Measurements from ENCODE around the gene DNAH2. TPM values are rescaled to one million over a fixed set of nuclear protein-coding genes. Genes with fewer than 3 reads are reported as not detected.

Gene DNAH2
- total and polyA plus RNA-seq, 2 experiments from 2014 or later: 0.77 to 2.1 TPM

DNA sequence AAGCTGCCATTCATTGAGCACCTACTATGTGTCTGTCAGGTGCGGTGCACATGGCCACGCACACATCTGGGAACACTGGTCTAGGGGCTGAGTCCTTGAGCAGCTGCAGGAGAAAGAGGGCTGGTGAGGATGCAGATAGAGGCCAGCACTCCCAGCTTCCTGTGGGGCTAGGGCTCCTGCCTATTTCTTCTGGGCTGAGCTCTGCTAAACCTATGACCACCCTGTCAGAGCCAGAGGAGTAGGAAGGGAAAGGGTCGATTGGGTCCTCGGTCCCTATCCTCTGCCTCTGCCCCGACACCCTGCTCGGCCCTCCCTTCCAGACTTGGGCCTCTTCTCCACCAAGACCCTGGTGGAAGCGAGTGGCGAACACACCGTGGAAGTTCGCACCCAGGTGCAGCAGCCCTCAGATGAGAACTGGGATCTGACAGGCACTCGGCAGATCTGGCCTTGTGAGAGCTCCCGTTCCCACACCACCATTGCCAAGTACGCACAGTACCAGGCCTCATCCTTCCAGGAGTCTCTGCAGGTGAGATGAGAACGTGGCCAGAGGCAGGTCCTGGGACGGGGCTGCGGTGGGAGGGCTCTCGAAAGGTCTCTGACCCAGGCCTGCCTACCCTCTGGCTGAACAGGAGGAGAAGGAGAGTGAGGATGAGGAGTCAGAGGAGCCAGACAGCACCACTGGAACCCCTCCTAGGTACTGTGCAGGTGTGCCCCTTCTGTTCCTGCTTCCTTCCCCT is 133.3 kb downstream of the DNAH2 start:
- Histone ChIP-seq H3K27me3 (no peaks in the 10 kb centered on the region), H3K27ac (no peak overlapping the region), H3K36me3 (replicated peaks; ENCODE audit: insufficient read depth, low read depth) (no peaks in the 10 kb centered on the region), H2AFZ (no peak overlapping the region), H3K9me3 (ENCODE audit: low read depth) (no peaks in the 10 kb centered on the region), H3K4me2 (no peak overlapping the region), H3K4me1 (ENCODE audit: insufficient read depth) (peaks cover 16% of the 10 kb centered on the region), H3K9me2 (replicated peaks; ENCODE audit: insufficient read depth) (no peaks in the 10 kb centered on the region), H3K4me3 (no peak overlapping the region), H4K20me1 (ENCODE audit: insufficient read depth, poor library complexity, severe bottlenecking) (peaks cover 62% of the 10 kb centered on the region), H3K79me2 (peaks cover 47% of the 10 kb centered on the region)
- no peak for TF ChIP-seq EZH2phosphoT487 (IDR thresholded peaks at IDR 0.05; ENCODE audit: low read depth, severe bottlenecking, unreplicated experiment)
- TF ChIP-seq, protein P1, sequence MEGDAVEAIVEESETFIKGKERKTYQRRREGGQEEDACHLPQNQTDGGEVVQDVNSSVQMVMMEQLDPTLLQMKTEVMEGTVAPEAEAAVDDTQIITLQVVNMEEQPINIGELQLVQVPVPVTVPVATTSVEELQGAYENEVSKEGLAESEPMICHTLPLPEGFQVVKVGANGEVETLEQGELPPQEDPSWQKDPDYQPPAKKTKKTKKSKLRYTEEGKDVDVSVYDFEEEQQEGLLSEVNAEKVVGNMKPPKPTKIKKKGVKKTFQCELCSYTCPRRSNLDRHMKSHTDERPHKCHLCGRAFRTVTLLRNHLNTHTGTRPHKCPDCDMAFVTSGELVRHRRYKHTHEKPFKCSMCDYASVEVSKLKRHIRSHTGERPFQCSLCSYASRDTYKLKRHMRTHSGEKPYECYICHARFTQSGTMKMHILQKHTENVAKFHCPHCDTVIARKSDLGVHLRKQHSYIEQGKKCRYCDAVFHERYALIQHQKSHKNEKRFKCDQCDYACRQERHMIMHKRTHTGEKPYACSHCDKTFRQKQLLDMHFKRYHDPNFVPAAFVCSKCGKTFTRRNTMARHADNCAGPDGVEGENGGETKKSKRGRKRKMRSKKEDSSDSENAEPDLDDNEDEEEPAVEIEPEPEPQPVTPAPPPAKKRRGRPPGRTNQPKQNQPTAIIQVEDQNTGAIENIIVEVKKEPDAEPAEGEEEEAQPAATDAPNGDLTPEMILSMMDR (IDR thresholded peaks at IDR 0.05; ENCODE audit: poor library complexity): no peak
- TF ChIP-seq EZH2 (IDR thresholded peaks at IDR 0.05; ENCODE audit: borderline replicate concordance): no peak
- no peak for DNase-seq (ENCODE audit: low spot score)
- WGBS (ENCODE audit: low lambda C conversion rate, missing lambda C conversion rate): 94% methylated on average over 17 of the region's 17 CpGs

DNA sequence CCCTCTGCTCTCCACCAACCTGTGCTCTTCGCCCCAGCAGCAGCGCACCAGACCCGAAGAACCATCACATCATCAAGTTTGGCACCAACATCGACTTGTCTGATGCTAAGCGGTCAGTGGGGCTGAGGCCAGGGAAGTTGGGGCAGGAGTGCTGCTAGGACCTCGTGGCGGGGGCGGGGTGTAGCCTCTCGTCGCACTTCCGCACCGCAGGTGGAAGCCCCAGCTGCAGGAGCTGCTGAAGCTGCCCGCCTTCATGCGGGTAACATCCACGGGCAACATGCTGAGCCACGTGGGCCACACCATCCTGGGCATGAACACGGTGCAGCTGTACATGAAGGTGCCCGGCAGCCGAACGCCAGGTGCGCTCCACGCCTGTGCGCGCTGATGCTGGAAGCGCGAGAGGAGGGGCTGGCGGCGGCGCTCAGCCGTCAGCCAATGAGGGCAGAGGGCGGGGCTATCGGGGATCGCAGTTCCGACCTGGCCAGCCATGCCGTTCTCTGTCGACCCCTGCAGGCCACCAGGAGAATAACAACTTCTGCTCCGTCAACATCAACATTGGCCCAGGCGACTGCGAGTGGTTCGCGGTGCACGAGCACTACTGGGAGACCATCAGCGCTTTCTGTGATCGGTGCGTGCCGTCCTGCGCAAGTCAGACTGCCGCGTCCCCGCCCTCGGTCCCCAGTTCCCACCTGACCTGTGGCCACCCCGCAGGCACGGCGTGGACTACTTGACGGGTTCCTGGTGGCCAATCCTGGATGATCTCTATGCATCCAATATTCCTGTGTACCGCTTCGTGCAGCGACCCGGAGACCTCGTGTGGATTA is 134.1 kb downstream of the DNAH2 start:
- DNase-seq (ENCODE audit: low spot score): peak; percentile 97
- H3K9me2 ChIP-seq (replicated peaks; ENCODE audit: insufficient read depth): no peaks in the 10 kb centered on the region
- no peak for TF ChIP-seq EZH2phosphoT487 (IDR thresholded peaks at IDR 0.05; ENCODE audit: low read depth, severe bottlenecking, unreplicated experiment)
- TF ChIP-seq, protein P1 (IDR thresholded peaks at IDR 0.05; ENCODE audit: poor library complexity): peak; percentile 86
- no peaks in the 10 kb centered on the region for H3K9me3 ChIP-seq (ENCODE audit: low read depth)
- WGBS (ENCODE audit: low lambda C conversion rate, missing lambda C conversion rate): 39% methylated on average over 60 of the region's 60 CpGs
- H3K27ac ChIP-seq: no peak overlapping the region
- peaks cover 54% of the 10 kb centered on the region for H4K20me1 ChIP-seq (ENCODE audit: insufficient read depth, poor library complexity, severe bottlenecking)
- no peaks in the 10 kb centered on the region for H3K27me3 ChIP-seq
- H3K4me3 ChIP-seq: no peak overlapping the region
- no peak overlapping the region for H3K4me2 ChIP-seq
- H3K36me3 ChIP-seq (replicated peaks; ENCODE audit: insufficient read depth, low read depth): no peaks in the 10 kb centered on the region
- H3K4me1 ChIP-seq (ENCODE audit: insufficient read depth): peaks cover 24% of the 10 kb centered on the region
- H3K79me2 ChIP-seq: peaks cover 41% of the 10 kb centered on the region
- no peak overlapping the region for H2AFZ ChIP-seq

DNA sequence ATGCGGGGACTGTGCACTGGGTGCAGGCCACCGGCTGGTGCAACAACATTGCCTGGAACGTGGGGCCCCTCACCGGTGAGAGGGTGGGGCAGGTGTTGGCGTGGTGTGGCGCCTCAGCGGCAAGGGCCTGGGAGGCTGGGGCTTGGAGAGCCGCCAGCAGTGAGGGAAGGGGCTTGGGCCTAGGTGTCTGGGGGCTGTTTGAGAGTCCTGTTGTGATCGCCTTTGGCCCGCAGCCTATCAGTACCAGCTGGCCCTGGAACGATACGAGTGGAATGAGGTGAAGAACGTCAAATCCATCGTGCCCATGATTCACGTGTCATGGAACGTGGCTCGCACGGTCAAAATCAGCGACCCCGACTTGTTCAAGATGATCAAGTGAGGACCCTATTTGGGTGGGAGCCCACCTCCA is 134.7 kb downstream of the DNAH2 start:
- H3K36me3 ChIP-seq (replicated peaks; ENCODE audit: insufficient read depth, low read depth): no peaks in the 10 kb centered on the region
- TF ChIP-seq EZH2phosphoT487 (IDR thresholded peaks at IDR 0.05; ENCODE audit: low read depth, severe bottlenecking, unreplicated experiment): no peak
- TF ChIP-seq EZH2 (IDR thresholded peaks at IDR 0.05; ENCODE audit: borderline replicate concordance): no peak
- TF ChIP-seq, protein P1 (IDR thresholded peaks at IDR 0.05; ENCODE audit: poor library complexity): no peak
- H3K27ac ChIP-seq: no peak overlapping the region
- peaks cover 36% of the 10 kb centered on the region for H3K79me2 ChIP-seq
- no peaks in the 10 kb centered on the region for H3K9me2 ChIP-seq (replicated peaks; ENCODE audit: insufficient read depth)
- no peaks in the 10 kb centered on the region for H3K27me3 ChIP-seq
- peak; percentile 9 for DNase-seq (ENCODE audit: low spot score)
- H3K9me3 ChIP-seq (ENCODE audit: low read depth): no peaks in the 10 kb centered on the region
- no peak overlapping the region for H3K4me2 ChIP-seq
- H3K4me3 ChIP-seq: no peak overlapping the region
- H4K20me1 ChIP-seq (ENCODE audit: insufficient read depth, poor library complexity, severe bottlenecking): peaks cover 53% of the 10 kb centered on the region
- no peak overlapping the region for H2AFZ ChIP-seq
- 94% methylated on average over 19 of the region's 20 CpGs for WGBS (ENCODE audit: low lambda C conversion rate, missing lambda C conversion rate)
- H3K4me1 ChIP-seq (ENCODE audit: insufficient read depth): peaks cover 24% of the 10 kb centered on the region

Data from hepatocyte (in vitro differentiated cells).